Stimulated activated CD4-positive, alpha-beta T cell treated with anti-CD3 and anti-CD28 coated beads, TNF-alpha, amount 100 ng/mL, for 48 hours (primary cell): ENCODE results near the gene ADGRF5.

Experiments
- DNase-seq, 3 donors: peaks; one replicate each; pipeline ENCODE4 v3.0.0-alpha.2; 2020; ENCODE audit warnings: low read depth in 3 of 3

Gene ADGRF5

GRCh38 chr6:46921731-46922130 lies at the start of gene ADGRF5:
TSS of gene ADGRF5 (minus strand) at chr6:46921938. CDS start at chr6:46906762, 15,176 bp downstream.
- DNase-seq, result no peak

GRCh38 chr6:46969206-46969605 lies 47.5 kb upstream of the ADGRF5 start:
- DNase-seq, result no peak

GRCh38 chr6:46967826-46968349 lies 46.1 kb upstream of the ADGRF5 start:
- DNase-seq, result no peak

GRCh38 chr6:46964716-46965519 lies 43.2 kb upstream of the ADGRF5 start:
- DNase-seq, result no peak

GRCh38 chr6:46963626-46964025 lies 41.9 kb upstream of the ADGRF5 start:
- DNase-seq, result no peak

GRCh38 chr6:46963039-46963438 lies 41.3 kb upstream of the ADGRF5 start:
- no peak for DNase-seq

GRCh38 chr6:46961711-46962110 lies 40.0 kb upstream of the ADGRF5 start:
- DNase-seq, result no peak

- no peak for DNase-seq
Measured at GRCh38 chr6:46961232-46961631, 39.5 kb upstream of the ADGRF5 start.

- DNase-seq, result no peak
Measured at GRCh38 chr6:46959419-46959818, 37.7 kb upstream of the ADGRF5 start.

GRCh38 chr6:46956409-46956808 lies 34.7 kb upstream of the ADGRF5 start:
- no peak for DNase-seq

- no peak for DNase-seq
Measured at GRCh38 chr6:46954837-46955451, 33.2 kb upstream of the ADGRF5 start.

- DNase-seq, result no peak
Measured at GRCh38 chr6:46953921-46954320, 32.2 kb upstream of the ADGRF5 start.

- no peak for DNase-seq
Measured at GRCh38 chr6:46949632-46950280, 28.0 kb upstream of the ADGRF5 start.

- no peak for DNase-seq
Measured at GRCh38 chr6:46948699-46949098, 27.0 kb upstream of the ADGRF5 start.

- no peak for DNase-seq
Measured at GRCh38 chr6:46947497-46947896, 25.8 kb upstream of the ADGRF5 start.

GRCh38 chr6:46940433-46941226 lies 18.9 kb upstream of the ADGRF5 start:
- no peak for DNase-seq

- no peak for DNase-seq
Measured at GRCh38 chr6:46937642-46938041, 15.9 kb upstream of the ADGRF5 start.

GRCh38 chr6:46935687-46936086 lies 13.9 kb upstream of the ADGRF5 start:
- DNase-seq, result no peak

- DNase-seq, result no peak
Measured at GRCh38 chr6:46933751-46934150, 12.0 kb upstream of the ADGRF5 start.

- no peak for DNase-seq
Measured at GRCh38 chr6:46932526-46933319, 11.0 kb upstream of the ADGRF5 start.

- DNase-seq, result no peak
Measured at GRCh38 chr6:46931416-46931815, 9.7 kb upstream of the ADGRF5 start.
